ENCODE results near the gene CTSL.

- TF ChIP-seq CTCF (IDR thresholded peaks at IDR 0.05) (no peak), POLR2A (IDR thresholded peaks at IDR 0.05) (no peak), POLR2AphosphoS5 (IDR thresholded peaks at IDR 0.05) (no peak), EP300 (IDR thresholded peaks at IDR 0.05) (no peak)
Measured at GRCh38 chr9:87741891-87742290, 16.0 kb downstream of the CTSL start.
